PC-3 (cell line): ENCODE data around the gene KRT33A. TPM values are rescaled to one million over a fixed set of nuclear protein-coding genes. Genes with fewer than 3 reads are reported as not detected.

Experiments
- ATAC-seq: fragments of 200-7000 bp; cut with Tn5 transposase; 2 replicates; pipeline ENCODE4 v1.9.1; 2020; ENCODE audit warnings: mild to moderate bottlenecking, moderate library complexity
- BruUV-seq: library from RNA; stranded (reverse); fragments of 400-500 nt; replicated peaks from 2 replicates; lab custom pipeline; 2021; lab: Mats Ljungman, UMichigan
- CTCF ChIA-PET: fragments of 300-600 bp; sonication (Branson Sonifier 250); formaldehyde crosslinking; loops from one replicate; lab custom pipeline; 2022; ENCODE audit warnings: antibody characterized with exemption; lab: Charles Lee
- POLR2A ChIA-PET: fragments of 300-600 bp; sonication (Branson Sonifier 250); formaldehyde crosslinking; loops from one replicate; lab custom pipeline; 2022; ENCODE audit warnings: antibody characterized with exemption; ENCODE audit not compliant: unreplicated experiment; lab: Charles Lee
- DNase-seq: peaks from one replicate; pipeline ENCODE4 v3.0.0-alpha.2; 2015
- H2AFZ ChIP-seq: fragments of 300-600 bp; sonication (generic); 2 replicates; pipeline ENCODE4 v1.6.0; 2016; ENCODE audit warnings: antibody characterized with exemption, low read length
- H3F3A ChIP-seq: fragments of 300-600 bp; sonication (generic); one replicate; pipeline ENCODE4 v1.6.0; 2017; ENCODE audit warnings: antibody characterized with exemption, low read length, control low read depth, mild to moderate bottlenecking; ENCODE audit not compliant: unreplicated experiment
- H3K27ac ChIP-seq: fragments of 300-600 bp; sonication (generic); 2 replicates; pipeline ENCODE4 v1.5.1; 2016; ENCODE audit warnings: mild to moderate bottlenecking, low read length
- H3K27me3 ChIP-seq: fragments of 300-600 bp; sonication (generic); 2 replicates; pipeline ENCODE4 v1.6.1; 2016; ENCODE audit warnings: low read length, mixed read lengths
- H3K36me3 ChIP-seq: fragments of 300-600 bp; sonication (generic); 2 replicates; pipeline ENCODE4 v1.6.1; 2016; ENCODE audit warnings: low read depth, mixed run types, low read length, mixed read lengths
- H3K4me1 ChIP-seq: fragments of 300-600 bp; sonication (generic); 2 replicates; pipeline ENCODE4 v1.5.1; 2016; ENCODE audit warnings: low read length; ENCODE audit not compliant: insufficient read depth
- H3K4me2 ChIP-seq: fragments of 300-600 bp; sonication (generic); 2 replicates; pipeline ENCODE4 v1.6.0; 2016; ENCODE audit warnings: low read length
- H3K4me3 ChIP-seq: fragments of 300-600 bp; sonication (generic); 2 replicates; pipeline ENCODE4 v1.5.1; 2016; ENCODE audit warnings: mild to moderate bottlenecking, low read length, mixed read lengths
- H3K79me2 ChIP-seq: fragments of 300-600 bp; sonication (generic); 2 replicates; pipeline ENCODE4 v1.6.1; 2017; ENCODE audit warnings: low read length, mixed read lengths
- H3K9ac ChIP-seq: fragments of 300-600 bp; sonication (generic); 2 replicates; pipeline ENCODE4 v1.6.0; 2016; ENCODE audit warnings: mild to moderate bottlenecking, low read length
- H3K9me2 ChIP-seq: fragments of 300-600 bp; sonication (generic); replicated peaks from 2 replicates; pipeline ENCODE4 v1.6.1; 2016; ENCODE audit warnings: mixed run types, low read length, mixed read lengths
- H3K9me3 ChIP-seq: fragments of 300-600 bp; sonication (generic); 2 replicates; pipeline ENCODE4 v1.6.1; 2016; ENCODE audit warnings: low read length, mixed read lengths
- H4K20me1 ChIP-seq: fragments of 300-600 bp; sonication (generic); 2 replicates; pipeline ENCODE4 v1.6.1; 2016; ENCODE audit warnings: low read length, mixed read lengths
- EZH2 ChIP-seq: fragments of 300-600 bp; sonication (generic); IDR thresholded peaks from one replicate; pipeline ENCODE4 v1.6.1; 2017; ENCODE audit warnings: antibody characterized with exemption, mild to moderate bottlenecking, low read length; ENCODE audit not compliant: unreplicated experiment
- EZH2phosphoT487 ChIP-seq: fragments of 300-600 bp; sonication (generic); IDR thresholded peaks from 2 replicates; pipeline ENCODE4 v1.6.1; 2018; ENCODE audit warnings: mild to moderate bottlenecking, antibody characterized with exemption, low read length, borderline replicate concordance
- intact Hi-C: fragments of 100-400 bp; cut with micrococcal nuclease; formaldehyde crosslinking; loops from 2 replicates; pipeline ENCODE4 v1.9.0; 2023
- total RNA-seq: library from RNA; depleted of rRNA; stranded (reverse); fragments of >200 nt; gene quantifications from 2 replicates; pipeline ENCODE4 v1.2.3, GENCODE V29; 2014
- TF ChIP-seq, protein P1 (sequence below): fragments of 300-600 bp; sonication (generic); conservative IDR thresholded peaks from 2 replicates; pipeline ENCODE4 v1.5.1; 2017; ENCODE audit warnings: antibody characterized with exemption, low read depth, mild to moderate bottlenecking, low read length

The KRT33A gene
- total RNA-seq, 1 experiment from 2014 or later, result not detected

DNA sequence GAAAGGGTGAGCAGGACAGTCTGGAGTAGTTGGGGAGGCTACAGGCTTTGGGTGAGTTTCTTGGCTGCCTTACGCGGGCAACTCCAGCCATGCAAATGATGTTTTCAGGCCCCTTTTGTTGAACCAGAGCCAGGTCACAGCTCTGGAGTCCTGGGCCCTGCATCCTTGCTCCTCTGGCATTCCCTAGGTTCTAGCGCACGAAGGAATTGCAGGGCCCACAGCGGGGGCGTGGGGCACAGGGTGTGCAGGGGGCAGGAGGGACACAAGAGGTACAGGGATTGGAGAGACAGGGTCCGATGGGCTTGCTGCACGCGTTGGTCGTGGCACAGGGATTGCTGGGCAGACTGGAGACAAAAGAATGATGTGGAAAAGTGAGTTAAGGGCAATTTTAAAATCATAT, 43.2 kb upstream of the KRT33A start:
- DNase-seq (no peak), ATAC-seq (no peak)
- intact Hi-C loops, result no loop called here
- no peaks in the 10 kb centered on the region for H3K27me3 ChIP-seq
- no peaks in the 10 kb centered on the region for H3K9me2 ChIP-seq
- ChIA-PET POLR2A (no interaction called here), CTCF (no interaction called here)
- no peak overlapping the region for H3K4me3 ChIP-seq
- TF ChIP-seq EZH2phosphoT487, result no peak
- TF ChIP-seq, protein P1, sequence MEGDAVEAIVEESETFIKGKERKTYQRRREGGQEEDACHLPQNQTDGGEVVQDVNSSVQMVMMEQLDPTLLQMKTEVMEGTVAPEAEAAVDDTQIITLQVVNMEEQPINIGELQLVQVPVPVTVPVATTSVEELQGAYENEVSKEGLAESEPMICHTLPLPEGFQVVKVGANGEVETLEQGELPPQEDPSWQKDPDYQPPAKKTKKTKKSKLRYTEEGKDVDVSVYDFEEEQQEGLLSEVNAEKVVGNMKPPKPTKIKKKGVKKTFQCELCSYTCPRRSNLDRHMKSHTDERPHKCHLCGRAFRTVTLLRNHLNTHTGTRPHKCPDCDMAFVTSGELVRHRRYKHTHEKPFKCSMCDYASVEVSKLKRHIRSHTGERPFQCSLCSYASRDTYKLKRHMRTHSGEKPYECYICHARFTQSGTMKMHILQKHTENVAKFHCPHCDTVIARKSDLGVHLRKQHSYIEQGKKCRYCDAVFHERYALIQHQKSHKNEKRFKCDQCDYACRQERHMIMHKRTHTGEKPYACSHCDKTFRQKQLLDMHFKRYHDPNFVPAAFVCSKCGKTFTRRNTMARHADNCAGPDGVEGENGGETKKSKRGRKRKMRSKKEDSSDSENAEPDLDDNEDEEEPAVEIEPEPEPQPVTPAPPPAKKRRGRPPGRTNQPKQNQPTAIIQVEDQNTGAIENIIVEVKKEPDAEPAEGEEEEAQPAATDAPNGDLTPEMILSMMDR, result no peak
- H2AFZ ChIP-seq, result no peak overlapping the region
- H3F3A ChIP-seq, result no peaks in the 10 kb centered on the region
- no TSS peak for BruUV-seq
- H3K4me2 ChIP-seq, result no peak overlapping the region
- no peak overlapping the region for H3K27ac ChIP-seq
- H3K36me3 ChIP-seq, result no peaks in the 10 kb centered on the region
- no peak overlapping the region for H3K9ac ChIP-seq
- H3K9me3 ChIP-seq, result no peaks in the 10 kb centered on the region
- no peaks in the 10 kb centered on the region for H3K79me2 ChIP-seq
- H3K4me1 ChIP-seq, result peaks cover 14% of the 10 kb centered on the region; the same call in 1 of the 2 replicates
- H4K20me1 ChIP-seq, result no peaks in the 10 kb centered on the region

DNA sequence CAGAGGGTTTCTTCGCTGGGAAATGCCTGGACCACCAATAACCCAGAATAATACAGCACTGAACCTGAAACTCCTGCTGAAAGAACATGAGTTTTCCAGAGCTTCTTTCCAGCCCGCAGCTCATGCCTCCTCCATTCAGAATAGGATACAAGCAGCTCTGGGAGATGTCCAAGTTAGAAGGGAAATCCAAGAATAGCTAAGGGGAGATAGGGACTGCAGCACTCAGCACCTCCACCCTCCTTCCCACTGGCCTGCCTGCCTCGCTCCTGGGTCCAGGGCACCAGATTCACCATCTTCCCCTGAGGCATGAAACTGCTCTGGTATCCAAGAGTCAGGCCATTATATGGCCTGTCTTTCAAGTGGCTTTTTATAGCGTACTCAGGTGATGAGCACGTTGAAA, 42.7 kb upstream of the KRT33A start:
- Histone ChIP-seq H3K9me2 (no peaks in the 10 kb centered on the region), H3K36me3 (no peaks in the 10 kb centered on the region), H3K27me3 (no peaks in the 10 kb centered on the region), H2AFZ (no peak overlapping the region), H3K79me2 (no peaks in the 10 kb centered on the region), H4K20me1 (no peaks in the 10 kb centered on the region), H3F3A (no peaks in the 10 kb centered on the region), H3K4me2 (no peak overlapping the region), H3K4me3 (no peak overlapping the region), H3K27ac (no peak overlapping the region), H3K4me1 (peaks cover 14% of the 10 kb centered on the region; the same call in 1 of the 2 replicates), H3K9me3 (no peaks in the 10 kb centered on the region), H3K9ac (no peak overlapping the region)
- POLR2A ChIA-PET, result interaction anchor here (0.6 kb wide), 1 partner anchor 320 kb away, joined by 3 read pairs; no protein-coding TSS in a partner anchor
- TF ChIP-seq EZH2 (no peak), EZH2phosphoT487 (no peak)
- TF ChIP-seq, protein P1, result no peak
- BruUV-seq, result no TSS peak
- no peak for ATAC-seq
- intact Hi-C loops, result no loop called here
- DNase-seq, result no peak
- CTCF ChIA-PET, result no interaction called here

DNA sequence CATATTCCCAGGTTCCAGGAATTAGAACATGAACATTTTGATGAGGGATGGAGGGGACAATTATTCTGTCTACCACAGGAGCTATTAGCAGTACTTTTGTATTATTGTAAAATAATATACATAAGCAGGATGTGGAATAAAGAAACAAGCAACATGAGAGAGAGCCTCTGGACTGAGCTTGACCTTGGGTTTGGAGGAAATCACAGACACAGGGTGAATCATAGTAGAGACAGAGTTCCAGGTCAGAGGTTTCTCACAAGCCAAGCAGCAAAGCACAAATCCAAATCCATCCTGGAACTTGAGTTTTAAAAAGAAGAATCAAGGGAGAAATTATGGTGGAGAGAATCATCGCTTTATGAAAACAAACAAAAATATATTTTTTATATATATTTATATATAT, 41.6 kb upstream of the KRT33A start:
- TF ChIP-seq EZH2 (no peak), EZH2phosphoT487 (no peak)
- TF ChIP-seq, protein P1, result no peak
- Histone ChIP-seq H2AFZ (no peak overlapping the region), H3K4me3 (no peak overlapping the region), H3K9ac (no peak overlapping the region), H3K79me2 (no peaks in the 10 kb centered on the region), H3K36me3 (no peaks in the 10 kb centered on the region), H3K4me1 (peaks cover 14% of the 10 kb centered on the region; the same call in 1 of the 2 replicates), H3K9me2 (no peaks in the 10 kb centered on the region), H3F3A (no peaks in the 10 kb centered on the region), H3K27ac (no peak overlapping the region), H3K4me2 (no peak overlapping the region), H3K9me3 (no peaks in the 10 kb centered on the region), H4K20me1 (no peaks in the 10 kb centered on the region), H3K27me3 (no peaks in the 10 kb centered on the region)
- POLR2A ChIA-PET, result no interaction called here
- CTCF ChIA-PET, result no interaction called here
- DNase-seq (no peak), ATAC-seq (no peak)
- intact Hi-C loops, result no loop called here
- no TSS peak for BruUV-seq
